Measurements from ENCODE around the gene SH2D3A. TPM values are rescaled to one million over a fixed set of nuclear protein-coding genes. Genes with fewer than 3 reads are reported as not detected.

Gene SH2D3A
- total RNA-seq, 1 experiment from 2014 or later = 75.7 TPM

DNA sequence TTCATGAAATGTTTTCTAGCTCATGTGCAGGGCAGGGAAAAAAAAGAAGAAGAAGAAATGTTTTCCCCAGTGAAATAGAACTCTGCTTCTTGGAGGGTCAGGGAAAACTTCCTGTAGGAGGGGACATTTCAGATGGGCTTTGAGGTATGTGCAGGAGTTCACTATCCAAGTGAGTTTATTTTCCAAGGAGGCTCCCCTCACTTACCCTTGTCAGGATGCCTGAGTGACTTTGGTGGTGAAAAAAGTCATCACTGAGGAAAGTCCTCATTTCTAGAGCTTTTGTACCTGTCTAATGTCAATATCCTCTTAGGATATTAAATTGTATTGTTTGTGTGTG, 46.1 kb downstream of the SH2D3A start:
- intact Hi-C loops (cut with micrococcal nuclease) = no loop called here
- Histone ChIP-seq H3K4me3 (replicated peaks in 1 of 2; ENCODE audit: low read depth in 1 of 2, low read length in 2 of 2) (no peak overlapping the region), H3K9ac (ENCODE audit: low read length) (no peak overlapping the region), H3K27ac (ENCODE audit: low read depth, low read length) (no peak overlapping the region), H3K4me2 (ENCODE audit: low read length) (no peak overlapping the region), H3K9me3 (ENCODE audit: control insufficient read depth in 1 of 2, insufficient read depth in 1 of 2, low read depth in 1 of 2, low read length in 2 of 2) (no peaks in the 10 kb centered on the region), H3K79me2 (ENCODE audit: insufficient read depth, low read length) (no peaks in the 10 kb centered on the region), H4K20me1 (ENCODE audit: insufficient read depth) (no peaks in the 10 kb centered on the region), H3K27me3 (ENCODE audit: insufficient read depth, low read length) (no peaks in the 10 kb centered on the region), H3K36me3 (ENCODE audit: control insufficient read depth in 1 of 2, insufficient read depth in 2 of 2, low read length in 2 of 2) (no peaks in the 10 kb centered on the region), H2AFZ (ENCODE audit: low read depth, low read length, poor library complexity, severe bottlenecking) (no peak overlapping the region), H3K9me2 (ENCODE audit: insufficient read depth) (no peaks in the 10 kb centered on the region), H3K4me1 (ENCODE audit: control insufficient read depth in 1 of 2, insufficient read depth in 2 of 2, low read length in 2 of 2) (peaks cover 13 to 30% of the 10 kb centered on the region in 2 experiments; a peak in 3 of 4 replicates)
- RAD21 ChIA-PET (ENCODE audit: low non-redundant PET in 1 of 2, low total read pairs in 2 of 2, uncharacterized antibody in 2 of 2, unreplicated experiment in 2 of 2) = no interaction called here
- POLR2A ChIA-PET = no interaction called here
- no TSS peak for BruUV-seq (replicated peaks)
- CTCF ChIA-PET = interaction anchor here (0.7 kb wide), 1 partner anchor 78 kb away, joined by 3 read pairs; no protein-coding TSS in a partner anchor
- ATAC-seq (no peak), DNase-seq (ENCODE audit: low read depth, low spot score) (no peak)
- no peak for TF ChIP-seq SP1 (IDR thresholded peaks at IDR 0.05; ENCODE audit: low read depth)
- TF ChIP-seq ELF1 (IDR thresholded peaks at IDR 0.05; ENCODE audit: borderline replicate concordance, low read depth) = no peak
- no peak for TF ChIP-seq TCF7L2 (IDR thresholded peaks at IDR 0.05; ENCODE audit: borderline replicate concordance, extremely low read depth, insufficient read depth, insufficient read length)
- TF ChIP-seq, protein P1, sequence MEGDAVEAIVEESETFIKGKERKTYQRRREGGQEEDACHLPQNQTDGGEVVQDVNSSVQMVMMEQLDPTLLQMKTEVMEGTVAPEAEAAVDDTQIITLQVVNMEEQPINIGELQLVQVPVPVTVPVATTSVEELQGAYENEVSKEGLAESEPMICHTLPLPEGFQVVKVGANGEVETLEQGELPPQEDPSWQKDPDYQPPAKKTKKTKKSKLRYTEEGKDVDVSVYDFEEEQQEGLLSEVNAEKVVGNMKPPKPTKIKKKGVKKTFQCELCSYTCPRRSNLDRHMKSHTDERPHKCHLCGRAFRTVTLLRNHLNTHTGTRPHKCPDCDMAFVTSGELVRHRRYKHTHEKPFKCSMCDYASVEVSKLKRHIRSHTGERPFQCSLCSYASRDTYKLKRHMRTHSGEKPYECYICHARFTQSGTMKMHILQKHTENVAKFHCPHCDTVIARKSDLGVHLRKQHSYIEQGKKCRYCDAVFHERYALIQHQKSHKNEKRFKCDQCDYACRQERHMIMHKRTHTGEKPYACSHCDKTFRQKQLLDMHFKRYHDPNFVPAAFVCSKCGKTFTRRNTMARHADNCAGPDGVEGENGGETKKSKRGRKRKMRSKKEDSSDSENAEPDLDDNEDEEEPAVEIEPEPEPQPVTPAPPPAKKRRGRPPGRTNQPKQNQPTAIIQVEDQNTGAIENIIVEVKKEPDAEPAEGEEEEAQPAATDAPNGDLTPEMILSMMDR (IDR thresholded peaks at IDR 0.05 in 2 of 3, conservative IDR thresholded peaks at IDR 0.05 in 1 of 3; ENCODE audit: borderline replicate concordance in 1 of 3, insufficient read depth in 1 of 3, low read depth in 2 of 3, low read length in 2 of 3) = no peak
- TF ChIP-seq, protein P2, sequence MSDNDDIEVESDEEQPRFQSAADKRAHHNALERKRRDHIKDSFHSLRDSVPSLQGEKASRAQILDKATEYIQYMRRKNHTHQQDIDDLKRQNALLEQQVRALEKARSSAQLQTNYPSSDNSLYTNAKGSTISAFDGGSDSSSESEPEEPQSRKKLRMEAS (IDR thresholded peaks at IDR 0.05) = no peak
- no peak for TF ChIP-seq YY1 (IDR thresholded peaks at IDR 0.05; ENCODE audit: extremely low read depth, insufficient replicate concordance, low read depth, low read length)
- no peak for TF ChIP-seq RAD21 (IDR thresholded peaks at IDR 0.05; ENCODE audit: low read depth)
- TF ChIP-seq SIN3A (IDR thresholded peaks at IDR 0.05; ENCODE audit: low read depth) = no peak
- no peak for TF ChIP-seq FOSL1 (IDR thresholded peaks at IDR 0.05; ENCODE audit: low read depth)
- no peak for TF ChIP-seq ZNF274 (IDR thresholded peaks at IDR 0.05; ENCODE audit: low read depth, low read length)

All from HCT116 (cell line).